Right lobe of liver (tissue), 6 donors: Measurements from ENCODE around the gene CDH4. TPM values are rescaled to one million over a fixed set of nuclear protein-coding genes. Genes with fewer than 3 reads are reported as not detected.

Experiments used
- ATAC-seq, 4 donors: fragments of 200-7000 bp; cut with Tn5 transposase; one replicate each; pipeline ENCODE4 v1.9.1; 2020; ENCODE audit warnings: mild to moderate bottlenecking in 4 of 4, moderate library complexity in 4 of 4
- DNase-seq, 3 donors: peaks; one replicate each; pipeline ENCODE4 v3.0.0-alpha.2; 2020
- H3K27ac ChIP-seq, 3 donors: fragments of 200-600 bp; one replicate each; pipeline ENCODE4 v1.8.0; 2022
- H3K27me3 ChIP-seq, 2 donors: fragments of 200-600 bp; one replicate each; pipeline ENCODE4 v1.8.0; 2022
- H3K36me3 ChIP-seq, 4 donors: fragments of 200-600 bp; sonication (generic) in 1 of 4; one replicate each; pipeline versions ENCODE4 v1.5.1 to v1.8.0; 2017 to 2022; ENCODE audit warnings: control low read depth in 1 of 4
- H3K4me1 ChIP-seq, 4 donors: fragments of 200-600 bp; sonication (generic) in 1 of 4; one replicate each; pipeline versions ENCODE4 v1.5.1 to v1.8.0; 2017 to 2022; ENCODE audit warnings: control low read depth in 1 of 4
- H3K4me3 ChIP-seq, 3 donors: fragments of 200-600 bp; one replicate each; pipeline ENCODE4 v1.8.0; 2022
- H3K9me3 ChIP-seq, 4 donors: fragments of 200-600 bp; sonication (generic) in 1 of 4; one replicate each; pipeline versions ENCODE4 v1.5.1 to v1.8.0; 2017 to 2022; ENCODE audit warnings: control low read depth in 1 of 4
- POLR2A ChIP-seq: fragments of 450-650 bp; IDR thresholded peaks from one replicate; pipeline ENCODE4 v1.6.1; 2017; ENCODE audit warnings: antibody characterized with exemption, mild to moderate bottlenecking
- WGBS: methylation state at CpG from one replicate; pipeline ENCODE4 v1.1.6; 2018; ENCODE audit warnings: low coverage, low lambda C conversion rate; ENCODE audit not compliant: insufficient coverage; ENCODE audit errors: missing lambda C conversion rate; 5-methylcytosine and 5-hydroxymethylcytosine counted together
- intact Hi-C, 2 donors: fragments of 100-400 bp; cut with DNase I; formaldehyde crosslinking; loops; one replicate each; pipeline versions ENCODE4 v1.11.2 to v1.14.1; 2022
- total RNA-seq, 6 experiments: library from RNA; depleted of rRNA in 2 of 6; stranded (reverse); fragments of >200 nt in 2 of 6; fragmentation: NEBNext Ultra II Directional in 3 of 6; extraction: Animal tissue kit (Norgen Biotek cat#: 25700) in 3 of 6; gene quantifications; one replicate each; pipeline versions ENCODE4 v1.1.0 to v1.2.4, GENCODE V29; 2016 to 2023
- TF ChIP-seq, protein P1 (sequence below), 4 donors: fragments of 200-600 bp in 3 of 4; fragments of 450-650 bp in 1 of 4; IDR thresholded peaks; one replicate each; pipeline versions ENCODE4 v1.5.1 to v1.8.0; 2016 to 2022; ENCODE audit warnings: antibody characterized with exemption in 4 of 4, mild to moderate bottlenecking in 2 of 4
- donor health status: DM: no; HTN: yes; CAD: no.
- donor health status: DM: no; HTN: no; CAD: no.
- donor health status: DM: no; HTN: no; CAD: no.
- donor health status: DM: no; HTN: yes; CAD: no.
- donor health status: DM: no; HTN: yes; CAD: no.

CDH4 gene
- total RNA-seq, 6 experiments from 2014 or later: 0.02 to 0.14 (median 0.09) TPM; not detected in 3

GRCh38 chr20:61864481-61864880 lies 612.4 kb downstream of the CDH4 start:
- WGBS: no CpG with 5 or more reads among the region's 12 CpGs
- no peaks in the 10 kb centered on the region for H3K9me3 ChIP-seq
- DNase-seq (no peak), ATAC-seq (no peak)
- intact Hi-C loops: no loop called here
- no peaks in the 10 kb centered on the region for H3K36me3 ChIP-seq
- no peaks in the 10 kb centered on the region for H3K27me3 ChIP-seq
- H3K4me3 ChIP-seq: no peak overlapping the region
- no peaks in the 10 kb centered on the region for H3K4me1 ChIP-seq
- TF ChIP-seq, protein P1, sequence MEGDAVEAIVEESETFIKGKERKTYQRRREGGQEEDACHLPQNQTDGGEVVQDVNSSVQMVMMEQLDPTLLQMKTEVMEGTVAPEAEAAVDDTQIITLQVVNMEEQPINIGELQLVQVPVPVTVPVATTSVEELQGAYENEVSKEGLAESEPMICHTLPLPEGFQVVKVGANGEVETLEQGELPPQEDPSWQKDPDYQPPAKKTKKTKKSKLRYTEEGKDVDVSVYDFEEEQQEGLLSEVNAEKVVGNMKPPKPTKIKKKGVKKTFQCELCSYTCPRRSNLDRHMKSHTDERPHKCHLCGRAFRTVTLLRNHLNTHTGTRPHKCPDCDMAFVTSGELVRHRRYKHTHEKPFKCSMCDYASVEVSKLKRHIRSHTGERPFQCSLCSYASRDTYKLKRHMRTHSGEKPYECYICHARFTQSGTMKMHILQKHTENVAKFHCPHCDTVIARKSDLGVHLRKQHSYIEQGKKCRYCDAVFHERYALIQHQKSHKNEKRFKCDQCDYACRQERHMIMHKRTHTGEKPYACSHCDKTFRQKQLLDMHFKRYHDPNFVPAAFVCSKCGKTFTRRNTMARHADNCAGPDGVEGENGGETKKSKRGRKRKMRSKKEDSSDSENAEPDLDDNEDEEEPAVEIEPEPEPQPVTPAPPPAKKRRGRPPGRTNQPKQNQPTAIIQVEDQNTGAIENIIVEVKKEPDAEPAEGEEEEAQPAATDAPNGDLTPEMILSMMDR (IDR thresholded peaks at IDR 0.05): no peak
- no peak for TF ChIP-seq POLR2A
- no peak overlapping the region for H3K27ac ChIP-seq

GRCh38 chr20:61865353-61865752 lies 613.3 kb downstream of the CDH4 start:
- TF ChIP-seq POLR2A: no peak
- TF ChIP-seq, protein P1 (IDR thresholded peaks at IDR 0.05): no peak
- Histone ChIP-seq H3K27ac (no peak overlapping the region), H3K36me3 (no peaks in the 10 kb centered on the region), H3K27me3 (no peaks in the 10 kb centered on the region), H3K4me3 (no peak overlapping the region), H3K4me1 (no peaks in the 10 kb centered on the region), H3K9me3 (no peaks in the 10 kb centered on the region)
- intact Hi-C loops: no loop called here
- no peak for DNase-seq
- ATAC-seq: no peak
- WGBS: 33% methylated on average over 1 of the region's 1 CpG

GRCh38 chr20:61866165-61866564 lies 614.1 kb downstream of the CDH4 start:
- no peak for DNase-seq
- no peaks in the 10 kb centered on the region for H3K9me3 ChIP-seq
- TF ChIP-seq, protein P1 (IDR thresholded peaks at IDR 0.05): no peak
- ATAC-seq: no peak
- H3K4me3 ChIP-seq: no peak overlapping the region
- whole genome bisulfite sequencing: 43% methylated on average over 4 of the region's 5 CpGs
- no peaks in the 10 kb centered on the region for H3K4me1 ChIP-seq
- H3K27me3 ChIP-seq: no peaks in the 10 kb centered on the region
- intact Hi-C loops: no loop called here
- no peaks in the 10 kb centered on the region for H3K36me3 ChIP-seq
- no peak overlapping the region for H3K27ac ChIP-seq

- Histone ChIP-seq H3K36me3 (no peaks in the 10 kb centered on the region), H3K27ac (no peak overlapping the region), H3K9me3 (no peaks in the 10 kb centered on the region), H3K4me3 (no peak overlapping the region), H3K27me3 (no peaks in the 10 kb centered on the region), H3K4me1 (no peaks in the 10 kb centered on the region)
- TF ChIP-seq, protein P1 (IDR thresholded peaks at IDR 0.05): no peak
- TF ChIP-seq POLR2A: no peak
- intact Hi-C loops: no loop called here
- ATAC-seq: no peak
- WGBS: no CpG with 5 or more reads among the region's 13 CpGs
- no peak for DNase-seq
Measured at GRCh38 chr20:61868006-61868405, 615.9 kb downstream of the CDH4 start.
